MG63 (cell line): ENCODE data around the gene SYNDIG1. TPM values are rescaled to one million over a fixed set of nuclear protein-coding genes. Genes with fewer than 3 reads are reported as not detected.

Experiments used
- DNase-seq: peaks from one replicate; pipeline ENCODE4 v3.0.0-alpha.2; 2020
- H3K27me3 ChIP-seq: fragments of 250-450 bp; sonication (Bioruptor Pico); 2 replicates; pipeline ENCODE4 v1.5.1; 2020; ENCODE audit warnings: mild to moderate bottlenecking, moderate library complexity
- H3K36me3 ChIP-seq: fragments of 250-450 bp; sonication (Bioruptor Pico); 2 replicates; pipeline ENCODE4 v1.5.1; 2020; ENCODE audit warnings: mild to moderate bottlenecking, moderate library complexity
- H3K4me3 ChIP-seq: fragments of 250-450 bp; sonication (Bioruptor Pico); 2 replicates; pipeline ENCODE4 v1.5.1; 2020; ENCODE audit warnings: mild to moderate bottlenecking, moderate library complexity
- H3K9me3 ChIP-seq: fragments of 250-450 bp; sonication (Bioruptor Pico); 2 replicates; pipeline ENCODE4 v1.5.1; 2020; ENCODE audit warnings: mild to moderate bottlenecking, moderate library complexity
- total RNA-seq: library from RNA; depleted of rRNA; stranded (reverse); fragments of >200 nt; shearing (Covaris generic); gene quantifications from 2 replicates; pipeline ENCODE4 v1.2.3, GENCODE V29; 2014; ENCODE audit warnings: low replicate concordance

SYNDIG1 gene
- total RNA-seq, 1 experiment from 2014 or later, result 0.33 TPM

GRCh38 chr20:24678351-24679106, 209.1 kb downstream of the SYNDIG1 start:
- Histone ChIP-seq H3K4me3 (no peak overlapping the region), H3K36me3 (no peaks in the 10 kb centered on the region), H3K9me3 (no peaks in the 10 kb centered on the region), H3K27me3 (no peaks in the 10 kb centered on the region)
- no peak for DNase-seq

DNA sequence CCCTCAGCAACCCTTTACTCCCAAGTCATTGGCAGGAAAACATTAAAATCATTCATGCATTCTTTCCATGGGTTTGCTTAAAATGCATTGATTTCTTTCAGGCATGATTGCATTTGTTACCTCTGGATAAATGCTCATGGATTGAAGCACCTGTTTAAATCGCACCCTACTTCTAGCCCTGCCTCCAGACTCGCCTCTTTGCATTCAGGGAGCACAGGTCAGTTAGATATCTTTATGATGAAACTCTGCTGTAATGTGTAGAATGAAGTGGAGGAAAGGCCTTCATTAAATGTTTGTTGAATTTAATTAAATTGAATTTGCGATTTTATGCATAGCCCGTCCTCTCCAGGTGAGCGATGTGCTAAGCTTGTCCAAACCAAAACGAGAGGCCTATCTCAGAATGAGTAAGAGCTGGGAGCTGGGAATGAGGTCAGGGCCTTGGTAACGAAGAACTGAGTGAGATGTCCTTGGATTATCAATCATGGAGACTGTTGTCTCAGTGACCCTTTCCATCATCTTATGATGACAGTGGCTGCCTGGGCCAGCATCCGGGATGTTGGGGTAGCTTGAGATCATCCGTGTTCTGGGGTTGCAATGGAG, 210.1 kb downstream of the SYNDIG1 start:
- H3K4me3 ChIP-seq, result no peak overlapping the region
- no peaks in the 10 kb centered on the region for H3K9me3 ChIP-seq
- DNase-seq, result no peak
- H3K36me3 ChIP-seq, result no peaks in the 10 kb centered on the region
- no peaks in the 10 kb centered on the region for H3K27me3 ChIP-seq

DNA sequence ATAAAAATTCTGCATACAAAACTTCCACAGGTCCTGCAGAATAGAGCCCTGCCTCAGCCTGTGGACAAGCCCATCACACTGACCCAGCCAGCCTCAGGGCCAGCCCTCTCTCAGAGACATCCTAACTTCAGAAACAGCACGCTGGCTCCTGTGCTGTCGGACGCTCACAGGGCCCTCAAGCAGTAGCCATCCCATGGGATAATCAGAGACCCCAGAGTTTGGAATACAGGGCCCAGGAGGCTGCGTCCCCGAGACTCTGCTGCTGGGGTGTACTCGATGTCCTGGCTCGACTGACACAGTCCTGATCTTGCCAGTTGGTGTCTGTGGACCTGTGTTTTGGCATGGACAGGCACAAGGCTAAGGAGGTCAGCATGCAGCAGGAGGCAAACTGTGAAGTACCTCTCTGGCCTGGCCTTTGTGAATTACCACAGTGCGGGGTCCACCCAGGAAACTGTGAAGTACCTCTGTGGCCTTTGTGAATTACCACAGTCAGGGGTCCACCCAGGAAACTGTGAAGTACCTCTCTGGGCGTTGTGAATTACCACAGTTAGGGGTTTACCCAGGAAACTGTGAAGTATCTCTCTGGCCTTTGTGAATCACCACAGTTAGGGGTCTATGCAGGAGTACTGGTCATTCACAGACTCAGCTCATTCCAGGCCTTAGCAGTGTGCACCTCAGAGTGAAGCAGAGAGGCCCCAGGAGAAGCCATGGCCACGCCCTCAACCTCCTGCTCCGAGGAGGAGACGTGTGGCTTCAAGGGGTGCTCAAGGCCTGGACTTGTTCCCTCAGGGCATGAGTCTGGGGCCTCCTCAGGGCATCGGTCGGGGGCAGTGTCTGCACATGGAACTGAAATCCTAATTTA, 212.4 kb downstream of the SYNDIG1 start:
- Histone ChIP-seq H3K9me3 (no peaks in the 10 kb centered on the region), H3K4me3 (no peak overlapping the region), H3K36me3 (no peaks in the 10 kb centered on the region), H3K27me3 (no peaks in the 10 kb centered on the region)
- no peak for DNase-seq

- no peak for DNase-seq
- Histone ChIP-seq H3K27me3 (no peaks in the 10 kb centered on the region), H3K36me3 (no peaks in the 10 kb centered on the region), H3K9me3 (no peaks in the 10 kb centered on the region), H3K4me3 (no peak overlapping the region)
These were observed 213.1 kb downstream of the SYNDIG1 start for GRCh38 chr20:24682496-24682985.

DNA sequence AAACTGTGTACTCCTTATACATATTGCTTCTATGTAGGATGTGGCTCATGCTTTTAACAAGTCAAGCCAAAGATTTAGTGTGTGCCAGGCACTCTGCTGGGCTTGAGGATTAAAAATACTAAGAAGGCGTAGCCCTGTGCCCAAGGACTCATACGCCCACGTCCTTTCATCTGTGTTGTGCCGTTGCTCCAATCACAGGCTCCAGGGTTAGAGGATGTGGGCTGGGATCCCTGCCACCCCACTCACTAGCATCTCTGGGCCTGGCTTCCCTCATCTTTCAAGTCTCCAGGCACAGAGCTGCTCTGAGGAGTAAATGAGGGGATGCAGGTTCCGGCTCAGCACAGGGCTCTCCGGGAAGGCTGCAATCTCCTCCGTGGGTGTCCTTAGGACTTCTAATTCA, 214.2 kb downstream of the SYNDIG1 start:
- Histone ChIP-seq H3K36me3 (no peaks in the 10 kb centered on the region), H3K4me3 (no peak overlapping the region), H3K9me3 (no peaks in the 10 kb centered on the region), H3K27me3 (no peaks in the 10 kb centered on the region)
- peak; percentile 85 for DNase-seq

- H3K27me3 ChIP-seq, result no peaks in the 10 kb centered on the region
- no peaks in the 10 kb centered on the region for H3K36me3 ChIP-seq
- no peaks in the 10 kb centered on the region for H3K9me3 ChIP-seq
- H3K4me3 ChIP-seq, result no peak overlapping the region
- DNase-seq, result no peak
These were observed 215.0 kb downstream of the SYNDIG1 start for GRCh38 chr20:24684421-24684871.

GRCh38 chr20:24684956-24685691, 215.7 kb downstream of the SYNDIG1 start:
- DNase-seq, result no peak
- no peaks in the 10 kb centered on the region for H3K27me3 ChIP-seq

GRCh38 chr20:24685736-24686135, 216.3 kb downstream of the SYNDIG1 start:
- DNase-seq, result no peak
- Histone ChIP-seq H3K9me3 (no peaks in the 10 kb centered on the region), H3K4me3 (no peak overlapping the region), H3K36me3 (no peaks in the 10 kb centered on the region), H3K27me3 (no peaks in the 10 kb centered on the region)

More at GRCh38 chr20:24684956-24685691, 215.7 kb downstream of the SYNDIG1 start:
- H3K9me3 ChIP-seq, result no peaks in the 10 kb centered on the region
- no peaks in the 10 kb centered on the region for H3K36me3 ChIP-seq
- no peak overlapping the region for H3K4me3 ChIP-seq

DNA sequence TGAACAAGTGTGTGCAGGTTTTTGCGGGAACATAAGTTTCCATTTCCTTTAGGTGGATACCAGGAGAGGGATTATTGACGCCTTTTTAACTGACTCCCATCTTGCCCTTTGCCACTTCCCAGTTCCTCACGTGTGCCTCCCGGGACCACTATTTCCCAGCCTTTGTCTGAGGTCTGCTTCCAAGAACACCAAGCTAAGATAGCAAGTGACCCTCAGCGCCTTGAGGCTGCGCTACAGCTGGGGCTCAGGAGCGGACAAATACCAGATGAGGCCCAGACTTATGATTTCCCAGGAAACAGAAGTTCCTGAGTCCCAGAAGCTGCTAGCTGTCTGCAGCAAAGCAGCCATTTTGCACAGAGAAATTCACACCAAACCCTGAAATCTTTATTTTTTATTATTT, 216.7 kb downstream of the SYNDIG1 start:
- DNase-seq, result no peak
- H3K27me3 ChIP-seq, result no peaks in the 10 kb centered on the region
- H3K9me3 ChIP-seq, result no peaks in the 10 kb centered on the region
- no peak overlapping the region for H3K4me3 ChIP-seq
- H3K36me3 ChIP-seq, result no peaks in the 10 kb centered on the region

GRCh38 chr20:24690408-24690807, 221.0 kb downstream of the SYNDIG1 start:
- Histone ChIP-seq H3K9me3 (no peaks in the 10 kb centered on the region), H3K4me3 (no peak overlapping the region), H3K36me3 (no peaks in the 10 kb centered on the region), H3K27me3 (no peaks in the 10 kb centered on the region)
- DNase-seq, result no peak

- Histone ChIP-seq H3K4me3 (no peak overlapping the region), H3K9me3 (no peaks in the 10 kb centered on the region), H3K27me3 (no peaks in the 10 kb centered on the region), H3K36me3 (no peaks in the 10 kb centered on the region)
- no peak for DNase-seq
These were observed 222.5 kb downstream of the SYNDIG1 start for GRCh38 chr20:24691901-24692351.

- no peaks in the 10 kb centered on the region for H3K27me3 ChIP-seq
- DNase-seq, result no peak
- H3K36me3 ChIP-seq, result no peaks in the 10 kb centered on the region
- no peaks in the 10 kb centered on the region for H3K9me3 ChIP-seq
- H3K4me3 ChIP-seq, result no peak overlapping the region
These were observed 223.2 kb downstream of the SYNDIG1 start for GRCh38 chr20:24692446-24693200.

- H3K4me3 ChIP-seq, result no peak overlapping the region
- DNase-seq, result no peak
- H3K27me3 ChIP-seq, result no peaks in the 10 kb centered on the region
- no peaks in the 10 kb centered on the region for H3K36me3 ChIP-seq
- H3K9me3 ChIP-seq, result no peaks in the 10 kb centered on the region
These were observed 224.2 kb downstream of the SYNDIG1 start for GRCh38 chr20:24693466-24694156.

DNA sequence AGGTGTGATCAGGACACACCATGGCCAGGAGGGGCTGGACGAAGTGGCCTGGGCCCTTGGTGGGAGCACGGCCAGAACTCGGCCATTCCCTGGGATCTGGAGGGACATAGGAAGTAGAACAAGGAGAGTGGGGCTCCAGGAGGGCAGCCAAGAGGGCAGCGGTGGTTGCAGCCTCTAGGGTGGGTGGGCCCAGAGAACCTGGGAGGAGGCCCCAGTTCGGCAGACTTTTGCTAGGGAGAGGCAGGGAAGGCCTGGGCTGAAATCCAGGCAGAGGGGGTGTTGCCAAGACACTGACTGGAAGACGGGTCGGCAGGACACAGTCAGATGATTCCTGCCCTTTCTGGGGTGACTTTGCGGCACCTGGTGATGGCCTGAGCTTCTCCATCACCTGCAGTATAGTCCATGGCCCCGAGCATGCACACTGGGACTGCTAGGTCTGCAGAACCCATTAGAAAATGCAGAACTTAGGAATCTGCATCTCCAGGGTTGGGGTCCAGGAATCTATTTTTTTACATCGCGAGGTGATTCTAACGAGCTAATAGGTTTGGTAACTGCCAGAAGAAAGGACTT, 224.8 kb downstream of the SYNDIG1 start:
- Histone ChIP-seq H3K27me3 (no peaks in the 10 kb centered on the region), H3K9me3 (no peaks in the 10 kb centered on the region), H3K36me3 (no peaks in the 10 kb centered on the region), H3K4me3 (no peak overlapping the region)
- DNase-seq, result no peak
